GM23338 (cell line): ENCODE measurements around the gene ACOX2. TPM values are rescaled to one million over a fixed set of nuclear protein-coding genes. Genes with fewer than 3 reads are reported as not detected.

Experiments
- ATAC-seq: fragments of 200-7000 bp; cut with Tn5 transposase; 3 replicates; pipeline ENCODE4 v1.9.1; 2020
- DNase-seq: peaks from one replicate; pipeline ENCODE4 v3.0.0-alpha.2; 2015; ENCODE audit warnings: low spot score
- H2AFZ ChIP-seq: fragments of 200-600 bp; sonication (generic); 2 replicates; pipeline ENCODE4 v1.8.0; 2016; ENCODE audit warnings: antibody characterized with exemption, mild to moderate bottlenecking, moderate library complexity
- H3F3A ChIP-seq: fragments of 200-600 bp; sonication (generic); replicated peaks from 2 replicates; pipeline ENCODE4 v1.8.0; 2017; ENCODE audit warnings: antibody characterized with exemption, mixed run types, low read depth
- H3K27ac ChIP-seq: fragments of 200-600 bp; sonication (generic); 2 replicates; pipeline ENCODE4 v1.6.1; 2016; ENCODE audit warnings: low read depth
- H3K27me3 ChIP-seq: fragments of 200-600 bp; sonication (generic); 2 replicates; pipeline ENCODE4 v1.8.0; 2016; ENCODE audit warnings: mild to moderate bottlenecking, mixed run types, moderate library complexity; ENCODE audit not compliant: insufficient read depth
- H3K36me3 ChIP-seq: fragments of 200-600 bp; sonication (generic); 2 replicates; pipeline ENCODE4 v1.8.0; 2016; ENCODE audit warnings: mild to moderate bottlenecking; ENCODE audit not compliant: insufficient read depth
- H3K4me1 ChIP-seq: fragments of 200-600 bp; sonication (generic); 2 replicates; pipeline ENCODE4 v1.8.0; 2016; ENCODE audit warnings: mild to moderate bottlenecking, moderate library complexity; ENCODE audit not compliant: insufficient read depth
- H3K4me2 ChIP-seq: fragments of 200-600 bp; sonication (generic); 2 replicates; pipeline ENCODE4 v1.7.1; 2017; ENCODE audit warnings: mixed run types
- H3K4me3 ChIP-seq: fragments of 200-600 bp; sonication (generic); 2 replicates; pipeline ENCODE4 v1.6.1; 2016; ENCODE audit warnings: mixed run types
- H3K79me2 ChIP-seq: fragments of 200-600 bp; sonication (generic); replicated peaks from 2 replicates; pipeline ENCODE4 v1.8.0; 2017; ENCODE audit warnings: mild to moderate bottlenecking; ENCODE audit not compliant: insufficient read depth
- H3K9me2 ChIP-seq: fragments of 200-600 bp; sonication (generic); 2 replicates; pipeline ENCODE4 v1.8.0; 2017; ENCODE audit not compliant: insufficient read depth
- H4K20me1 ChIP-seq: fragments of 200-600 bp; sonication (generic); replicated peaks from 2 replicates; pipeline ENCODE4 v1.8.0; 2017; ENCODE audit warnings: mild to moderate bottlenecking; ENCODE audit not compliant: insufficient read depth
- H3K27ac Mint-ChIP-seq: 2 replicates; pipeline ENCODE4 v1.8.0; 2020; ENCODE audit warnings: inconsistent platforms, mild to moderate bottlenecking, moderate library complexity, mixed read lengths
- H3K27me3 Mint-ChIP-seq: 3 replicates; pipeline ENCODE4 v1.8.0; 2022; ENCODE audit warnings: low read depth, mild to moderate bottlenecking, moderate library complexity, mixed read lengths, inconsistent platforms; ENCODE audit not compliant: insufficient read depth, poor library complexity
- H3K36me3 Mint-ChIP-seq: 3 replicates; pipeline ENCODE4 v1.8.0; 2021; ENCODE audit warnings: low read depth, mild to moderate bottlenecking, inconsistent platforms, moderate library complexity, mixed read lengths
- H3K4me1 Mint-ChIP-seq: 3 replicates; pipeline ENCODE4 v1.8.0; 2020; ENCODE audit warnings: mild to moderate bottlenecking, inconsistent platforms, mixed read lengths
- H3K4me3 Mint-ChIP-seq: 3 replicates; pipeline ENCODE4 v1.8.0; 2021; ENCODE audit warnings: moderate library complexity, mild to moderate bottlenecking, inconsistent platforms, mixed read lengths
- H3K9me3 Mint-ChIP-seq: 3 replicates; pipeline ENCODE4 v1.8.0; 2020; ENCODE audit warnings: moderate library complexity, mild to moderate bottlenecking, inconsistent platforms, mixed read lengths
- CREB1 ChIP-seq: fragments of 250-450 bp; sonication (Bioruptor Pico); IDR thresholded peaks from 2 replicates; pipeline ENCODE4 v1.5.0; 2020; ENCODE audit warnings: low read depth, mild to moderate bottlenecking, moderate library complexity
- ETS1 ChIP-seq: IDR thresholded peaks from 2 replicates; pipeline ENCODE4 v1.6.1; 2016; ENCODE audit warnings: antibody characterized with exemption
- POLR2AphosphoS5 ChIP-seq: IDR thresholded peaks from 2 replicates; pipeline ENCODE4 v1.6.1; 2016; ENCODE audit warnings: antibody characterized with exemption, low read depth
- ZNF331 ChIP-seq: fragments of 250-450 bp; sonication (Bioruptor Pico); IDR thresholded peaks from 2 replicates; pipeline ENCODE4 v1.5.0; 2020; ENCODE audit warnings: low read depth, mild to moderate bottlenecking, moderate library complexity
- ZNF462 ChIP-seq: fragments of 250-450 bp; sonication (Bioruptor Pico); IDR thresholded peaks from 2 replicates; pipeline ENCODE4 v1.5.0; 2020; ENCODE audit warnings: mild to moderate bottlenecking, moderate library complexity
- polyA plus RNA-seq: library from polyadenylated mRNA; unstranded; fragments of >200 nt; fragmentation: Nextera tagmentation; extraction: Ambion mirVana; gene quantifications from 2 replicates; pipeline ENCODE4 v1.2.1, GENCODE V29; 2016
- total RNA-seq: library from RNA; depleted of rRNA; stranded (reverse); fragments of >200 nt; shearing (Covaris generic); gene quantifications from 2 replicates; pipeline ENCODE4 v1.2.3, GENCODE V29; 2014
- TF ChIP-seq, protein P1 (sequence below): IDR thresholded peaks from one replicate; pipeline ENCODE4 v1.6.1; 2018; ENCODE audit warnings: antibody characterized with exemption; ENCODE audit not compliant: unreplicated experiment

Gene ACOX2
- total and polyA plus RNA-seq, 2 experiments from 2014 or later: 1.1 to 1.9 TPM

- TF ChIP-seq, protein P1, sequence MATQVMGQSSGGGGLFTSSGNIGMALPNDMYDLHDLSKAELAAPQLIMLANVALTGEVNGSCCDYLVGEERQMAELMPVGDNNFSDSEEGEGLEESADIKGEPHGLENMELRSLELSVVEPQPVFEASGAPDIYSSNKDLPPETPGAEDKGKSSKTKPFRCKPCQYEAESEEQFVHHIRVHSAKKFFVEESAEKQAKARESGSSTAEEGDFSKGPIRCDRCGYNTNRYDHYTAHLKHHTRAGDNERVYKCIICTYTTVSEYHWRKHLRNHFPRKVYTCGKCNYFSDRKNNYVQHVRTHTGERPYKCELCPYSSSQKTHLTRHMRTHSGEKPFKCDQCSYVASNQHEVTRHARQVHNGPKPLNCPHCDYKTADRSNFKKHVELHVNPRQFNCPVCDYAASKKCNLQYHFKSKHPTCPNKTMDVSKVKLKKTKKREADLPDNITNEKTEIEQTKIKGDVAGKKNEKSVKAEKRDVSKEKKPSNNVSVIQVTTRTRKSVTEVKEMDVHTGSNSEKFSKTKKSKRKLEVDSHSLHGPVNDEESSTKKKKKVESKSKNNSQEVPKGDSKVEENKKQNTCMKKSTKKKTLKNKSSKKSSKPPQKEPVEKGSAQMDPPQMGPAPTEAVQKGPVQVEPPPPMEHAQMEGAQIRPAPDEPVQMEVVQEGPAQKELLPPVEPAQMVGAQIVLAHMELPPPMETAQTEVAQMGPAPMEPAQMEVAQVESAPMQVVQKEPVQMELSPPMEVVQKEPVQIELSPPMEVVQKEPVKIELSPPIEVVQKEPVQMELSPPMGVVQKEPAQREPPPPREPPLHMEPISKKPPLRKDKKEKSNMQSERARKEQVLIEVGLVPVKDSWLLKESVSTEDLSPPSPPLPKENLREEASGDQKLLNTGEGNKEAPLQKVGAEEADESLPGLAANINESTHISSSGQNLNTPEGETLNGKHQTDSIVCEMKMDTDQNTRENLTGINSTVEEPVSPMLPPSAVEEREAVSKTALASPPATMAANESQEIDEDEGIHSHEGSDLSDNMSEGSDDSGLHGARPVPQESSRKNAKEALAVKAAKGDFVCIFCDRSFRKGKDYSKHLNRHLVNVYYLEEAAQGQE: no peak
- TF ChIP-seq CREB1 (no peak), POLR2AphosphoS5 (no peak), ZNF462 (CRISPR knock-in tag) (no peak)
Measured at GRCh38 chr3:58462829-58463180, 74.2 kb downstream of the ACOX2 start (continued).

- Mint-ChIP-seq H3K4me1 (peaks cover 9% of the 10 kb centered on the region), H3K4me3 (no peak overlapping the region), H3K27me3 (peaks cover 6% of the 10 kb centered on the region), H3K36me3 (peaks cover 8% of the 10 kb centered on the region; the same call in 1 of the 3 replicates), H3K27ac (no peak overlapping the region), H3K9me3 (peaks cover 17% of the 10 kb centered on the region)
- Histone ChIP-seq H3K4me3 (no peak overlapping the region), H3K9me2 (peaks cover 3% of the 10 kb centered on the region; the same call in 1 of the 2 replicates), H4K20me1 (no peaks in the 10 kb centered on the region), H3F3A (no peaks in the 10 kb centered on the region), H3K36me3 (no peaks in the 10 kb centered on the region), H3K27ac (no peak overlapping the region), H2AFZ (no peak overlapping the region), H3K4me2 (no peak overlapping the region), H3K79me2 (no peaks in the 10 kb centered on the region), H3K4me1 (peaks cover 9% of the 10 kb centered on the region), H3K27me3 (no peaks in the 10 kb centered on the region)
- DNase-seq (no peak), ATAC-seq (no peak)
- TF ChIP-seq ETS1: no peak
- no peak for TF ChIP-seq ZNF331 (CRISPR knock-in tag)
Measured at GRCh38 chr3:58459160-58459559, 77.8 kb downstream of the ACOX2 start.
